ENCODE measurements around the gene NXPH4.
A peak's percentile ranks its signal among the peaks of the same experiment; 100 is the strongest.

The NXPH4 gene

GRCh38 chr12:57248934-57249742, 32.5 kb downstream of the NXPH4 start:
- DNase-seq = no peak

DNA sequence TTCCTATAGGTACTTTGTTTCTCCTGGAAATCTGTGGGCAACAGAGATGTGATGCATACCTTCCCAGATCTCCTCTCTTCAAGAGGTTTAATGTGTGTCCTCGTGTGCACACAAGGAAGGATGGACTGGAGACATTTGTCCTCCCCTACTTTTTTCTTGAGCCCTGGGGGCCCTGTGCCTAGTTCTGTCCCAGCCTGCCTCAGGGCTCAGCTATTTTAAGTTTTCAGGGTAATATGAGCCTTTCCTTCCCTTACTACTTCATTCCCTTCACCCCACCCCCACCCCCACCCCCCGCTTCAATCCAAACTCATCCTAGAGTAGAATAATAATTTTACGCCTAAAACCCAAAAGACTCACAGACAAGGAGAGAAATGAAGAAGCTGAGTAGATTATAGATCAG, 33.9 kb downstream of the NXPH4 start:
- DNase-seq = no peak

- DNase-seq = no peak
Observed at GRCh38 chr12:57250956-57251355, 34.4 kb downstream of the NXPH4 start, which contains the start of gene STAC3. STAC3 (minus strand) TSS chr12:57251187; CDS start chr12:57249636, 1,551 bp downstream.

DNA sequence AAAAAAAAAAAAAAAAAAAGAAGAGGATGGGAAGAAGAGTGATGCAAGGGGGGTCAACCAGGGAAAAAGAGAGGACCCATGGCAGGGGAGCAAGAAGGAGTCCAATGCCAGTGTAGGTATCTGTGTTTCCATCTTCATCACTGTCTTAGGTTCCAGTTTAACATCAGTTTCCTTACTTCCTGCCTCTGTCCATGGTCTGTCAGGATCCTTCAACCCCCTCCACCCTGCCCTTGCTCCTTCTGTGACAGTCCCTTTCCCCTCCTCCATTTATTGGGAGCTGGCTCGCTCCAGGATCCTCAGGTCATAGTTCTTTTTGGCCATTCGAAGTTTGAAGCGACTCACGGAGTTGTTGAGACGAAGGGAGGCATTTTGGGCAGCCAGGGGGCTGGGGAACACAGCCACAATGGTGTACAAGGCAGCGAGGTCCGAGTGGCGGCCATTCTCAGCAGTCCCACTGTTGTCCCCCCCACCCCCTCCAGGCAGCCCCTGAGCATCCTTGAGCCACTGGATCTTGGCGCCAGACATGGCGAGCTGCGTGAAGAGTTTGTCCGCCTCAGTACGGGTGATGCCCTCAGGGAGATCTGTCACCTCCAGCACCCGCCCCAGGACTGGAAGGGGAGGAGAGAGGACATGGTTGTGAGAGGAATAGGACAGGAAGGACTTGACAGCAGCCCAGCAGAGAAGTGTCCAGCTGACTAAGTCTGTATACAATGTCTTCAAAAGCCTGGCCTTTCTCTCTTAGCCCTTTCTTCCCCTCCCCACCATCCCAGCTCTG, 38.1 kb downstream of the NXPH4 start:
- DNase-seq = no peak

DNA sequence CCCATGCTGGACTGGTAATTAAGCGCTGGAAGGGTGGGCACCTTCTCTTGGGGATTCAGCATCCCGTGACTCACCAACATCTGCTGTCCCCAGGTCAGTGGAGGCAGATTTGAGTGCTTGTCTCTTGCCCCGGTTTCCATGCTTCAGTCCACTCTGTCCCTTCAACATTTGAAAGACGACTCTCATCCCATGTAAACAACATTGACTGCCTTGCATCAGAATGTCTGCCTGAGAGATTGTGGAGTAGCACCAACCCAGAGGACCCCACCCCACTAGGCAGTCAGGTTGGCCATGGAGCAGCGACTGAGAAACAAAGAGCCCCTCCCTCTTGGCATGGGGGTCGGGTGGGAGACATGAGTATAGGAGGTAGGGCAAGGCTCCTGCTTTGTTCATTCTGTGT, 39.3 kb downstream of the NXPH4 start:
- DNase-seq = no peak

DNA sequence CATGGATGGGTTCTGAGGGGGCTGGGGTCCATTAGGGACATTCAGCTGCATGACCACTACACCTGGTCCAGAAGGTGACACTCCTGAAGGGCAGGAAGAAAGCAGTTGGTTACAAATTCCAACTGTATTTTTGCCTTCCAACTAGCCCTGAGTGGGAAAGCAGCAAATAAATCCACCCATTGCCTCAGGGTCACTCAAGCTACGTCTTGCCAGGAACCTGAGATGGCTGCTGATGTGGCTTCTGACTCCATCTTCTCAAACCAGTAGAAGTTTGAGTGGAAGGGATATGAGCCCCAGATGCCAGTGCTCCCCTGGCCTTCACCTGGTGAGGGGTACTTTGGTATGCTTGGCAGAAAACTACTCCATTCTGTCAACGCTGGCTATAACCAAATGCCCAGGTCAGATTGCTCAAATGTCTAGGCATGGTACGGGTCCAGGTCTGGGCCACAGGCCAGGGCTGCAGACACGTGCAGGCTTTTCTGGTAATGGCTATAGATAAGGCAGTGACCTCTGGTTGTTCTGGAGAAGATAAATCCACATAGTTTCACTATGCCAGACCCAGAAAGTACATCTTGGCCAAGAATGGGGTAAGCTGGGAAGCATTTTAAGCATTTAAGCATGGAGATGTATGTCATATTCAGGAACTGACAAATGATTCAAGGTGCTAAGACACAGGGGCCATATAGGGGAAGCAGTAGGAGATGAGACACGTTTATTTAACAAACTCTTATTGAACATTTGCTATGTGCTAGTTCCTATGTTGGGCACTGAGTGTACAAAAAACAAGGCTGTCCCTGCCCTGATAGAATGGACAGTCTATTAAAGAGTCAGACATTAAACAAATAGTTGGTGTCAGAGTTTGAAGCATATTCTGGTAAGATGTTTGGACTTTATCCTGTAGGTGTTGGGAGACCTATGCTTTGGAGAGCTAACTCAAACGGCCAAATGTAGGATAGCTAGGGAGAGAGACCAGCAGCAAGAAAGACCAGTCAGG, 42.7 kb downstream of the NXPH4 start:
- no peak for DNase-seq

GRCh38 chr12:57260366-57260765, 43.8 kb downstream of the NXPH4 start:
- no peak for DNase-seq

DNA sequence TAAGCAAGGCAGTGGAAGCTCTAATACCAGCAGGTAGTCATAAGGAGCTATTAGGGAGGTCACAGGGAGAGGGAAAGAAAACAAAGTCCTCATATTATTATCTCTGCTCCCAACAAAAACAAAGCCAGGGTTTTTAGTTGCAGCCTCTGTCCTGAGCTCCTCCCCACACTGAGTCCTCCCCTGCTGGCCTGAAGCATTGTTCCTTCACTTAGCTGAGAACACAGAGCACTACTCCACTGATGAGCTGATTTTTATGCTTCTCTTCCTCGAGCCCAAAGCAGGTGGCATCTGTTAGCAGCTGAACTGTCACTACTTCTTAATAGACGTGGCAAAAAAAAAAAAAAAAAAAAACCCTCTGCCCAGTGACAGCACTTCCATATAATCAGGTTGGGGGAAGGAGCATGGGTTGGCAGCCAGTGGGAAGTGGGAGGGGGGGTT, 44.9 kb downstream of the NXPH4 start:
- DNase-seq = no peak

DNA sequence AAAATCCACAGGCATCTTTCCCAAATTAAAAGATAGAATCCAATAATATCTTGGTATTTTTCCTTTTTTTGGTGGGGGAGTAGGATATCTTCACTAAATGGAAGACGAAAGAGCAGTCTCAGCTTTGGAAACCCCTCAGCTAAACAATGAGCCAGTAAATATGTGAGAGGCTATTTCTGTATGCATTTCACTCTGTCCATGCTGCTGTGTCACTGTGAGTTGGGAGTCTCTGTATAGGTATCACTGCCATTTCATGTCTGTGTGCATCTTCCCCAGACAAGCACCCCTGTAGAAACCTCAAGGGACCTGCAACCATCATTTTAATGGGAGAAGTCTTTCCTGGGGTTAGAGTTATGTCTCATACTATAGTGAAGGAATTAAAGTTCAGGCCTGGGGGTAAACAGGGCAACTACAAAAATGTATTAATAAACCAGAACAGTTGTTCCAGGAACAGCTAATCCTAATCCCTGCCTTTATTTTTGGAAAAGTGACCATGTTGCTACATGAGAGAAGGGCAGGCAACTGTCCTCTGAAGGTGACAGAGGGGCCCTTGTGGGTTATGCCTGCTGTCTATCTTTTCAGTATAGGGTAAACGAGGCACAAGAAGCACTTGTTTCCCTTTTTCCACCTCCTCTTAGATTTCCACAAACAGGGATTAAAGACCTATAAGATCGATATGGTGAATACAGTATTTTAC, 45.7 kb downstream of the NXPH4 start:
- DNase-seq = no peak

- DNase-seq = no peak
Observed at GRCh38 chr12:57263096-57263495, 46.5 kb downstream of the NXPH4 start.

GRCh38 chr12:57266681-57267080, 50.1 kb downstream of the NXPH4 start:
- no peak for DNase-seq

GRCh38 chr12:57268264-57268663, 51.7 kb downstream of the NXPH4 start:
- peak; percentile 41 to 51 for DNase-seq

GRCh38 chr12:57270966-57271470, 54.4 kb downstream of the NXPH4 start:
- DNase-seq = no peak

DNA sequence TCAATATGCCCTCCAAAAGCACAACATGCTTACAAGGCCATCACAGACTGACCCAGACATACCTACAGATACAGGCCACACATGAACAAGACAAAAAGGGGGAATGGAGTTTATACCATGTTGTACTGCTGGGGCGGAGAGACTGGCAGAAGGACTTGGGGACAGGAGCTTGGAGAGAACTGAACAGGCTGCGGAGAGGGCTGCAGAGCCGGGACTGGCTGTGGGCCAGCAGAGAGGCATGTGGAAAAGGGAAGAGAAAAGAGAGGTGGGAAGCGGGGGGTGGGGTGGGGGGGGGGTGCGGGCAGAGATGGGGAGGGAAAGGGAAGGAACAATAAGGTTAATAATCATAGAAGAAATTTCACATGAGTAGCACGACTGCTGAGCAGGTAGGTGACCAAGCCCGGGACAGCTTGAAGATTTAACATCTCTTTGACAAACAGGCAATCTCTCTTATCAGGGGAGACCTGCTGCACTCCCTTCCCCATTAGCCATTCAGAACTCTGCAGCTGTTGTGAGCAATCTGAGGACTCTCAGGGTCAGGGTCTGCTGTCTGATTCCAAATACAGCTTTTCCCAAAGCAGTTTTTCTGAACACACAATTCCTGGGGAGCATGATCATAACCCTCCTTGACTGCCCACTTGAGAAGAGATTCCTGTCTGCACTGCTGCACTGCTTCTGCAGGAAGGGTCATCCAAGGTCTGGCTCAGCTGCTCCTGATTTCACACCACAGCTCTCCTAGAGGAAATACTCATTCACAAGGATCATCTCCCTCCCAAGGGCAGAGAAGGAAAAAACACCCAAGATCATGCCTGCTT, 56.0 kb downstream of the NXPH4 start:
- DNase-seq = no peak

DNA sequence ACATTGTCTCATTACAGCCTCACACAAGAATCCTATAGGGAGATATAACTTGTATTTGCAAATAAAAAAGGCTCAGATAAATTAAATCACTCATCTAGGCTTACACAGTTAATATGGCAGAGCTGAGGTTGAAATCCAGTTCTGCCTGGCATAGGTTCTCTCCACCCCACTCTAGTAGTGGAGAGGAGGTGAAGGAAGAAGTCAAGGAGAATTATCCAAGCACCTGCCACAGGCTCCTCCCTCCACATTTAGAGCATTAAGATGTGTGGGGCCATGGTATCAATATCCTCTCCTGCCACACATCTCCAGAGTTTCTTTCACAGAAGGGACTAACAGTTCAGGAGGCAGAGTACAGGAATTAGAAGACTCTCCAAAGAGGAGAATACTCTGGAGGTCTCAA, 56.9 kb downstream of the NXPH4 start:
- no peak for DNase-seq

Measured in activated CD4-positive, alpha-beta T cell treated with anti-CD3 and anti-CD28 coated beads, Interleukin-2, amount 50 U/mL, for 48 hours (primary cell).